Measurements from ENCODE around the gene ZFR. TPM values are rescaled to one million over a fixed set of nuclear protein-coding genes. Genes with fewer than 3 reads are reported as not detected.
A peak's percentile ranks its signal among the peaks of the same experiment; 100 is the strongest.

Gene ZFR
- total and polyA plus RNA-seq, 9 donors, result 54.0 to 85.9 (median 74.1) TPM

GRCh38 chr5:32450952-32451351 is 6.4 kb upstream of the ZFR start:
- Histone ChIP-seq H3K27ac (no peak overlapping the region), H3K4me1 (ENCODE audit: insufficient read depth) (no peaks in the 10 kb centered on the region), H3K9me3 (no peaks in the 10 kb centered on the region), H3K27me3 (no peaks in the 10 kb centered on the region), H3K36me3 (no peaks in the 10 kb centered on the region), H3K4me3 (no peak overlapping the region)
- no peak for DNase-seq
- intact Hi-C loops (cut with DNase I), result no loop called here
- WGBS, 3 donors, result 52 to 61% (median 52%) methylated on average over 1 of the region's 1 CpG
- no peak for TF ChIP-seq EP300 (IDR thresholded peaks at IDR 0.05)
- TF ChIP-seq POLR2A (IDR thresholded peaks at IDR 0.05), result no peak
- TF ChIP-seq CTCF (IDR thresholded peaks at IDR 0.05), result no peak

GRCh38 chr5:32449262-32449661 is 4.7 kb upstream of the ZFR start:
- intact Hi-C loops (cut with DNase I), result no loop called here
- DNase-seq, result no peak
- no peak overlapping the region for H3K27ac ChIP-seq
- 6 to 22% (median 7%) methylated on average over 2 of the region's 2 CpGs for WGBS, 3 donors
- no peaks in the 10 kb centered on the region for H3K36me3 ChIP-seq
- no peaks in the 10 kb centered on the region for H3K27me3 ChIP-seq
- TF ChIP-seq POLR2A (IDR thresholded peaks at IDR 0.05) (no peak), CTCF (IDR thresholded peaks at IDR 0.05) (no peak), EP300 (IDR thresholded peaks at IDR 0.05) (no peak)
- no peaks in the 10 kb centered on the region for H3K4me1 ChIP-seq (ENCODE audit: insufficient read depth)
- H3K9me3 ChIP-seq, result no peaks in the 10 kb centered on the region
- H3K4me3 ChIP-seq, result no peak overlapping the region

GRCh38 chr5:32446630-32447029 is 2.1 kb upstream of the ZFR start:
- no peaks in the 10 kb centered on the region for H3K27me3 ChIP-seq
- no peak for TF ChIP-seq EP300 (IDR thresholded peaks at IDR 0.05)
- no peak for TF ChIP-seq CTCF (IDR thresholded peaks at IDR 0.05)
- no peak for TF ChIP-seq POLR2A (IDR thresholded peaks at IDR 0.05)
- H3K4me1 ChIP-seq (ENCODE audit: insufficient read depth), result peaks cover 2% of the 10 kb centered on the region
- no peak overlapping the region for H3K27ac ChIP-seq
- no peak for DNase-seq
- intact Hi-C loops (cut with DNase I), result no loop called here
- H3K9me3 ChIP-seq, result no peaks in the 10 kb centered on the region
- H3K36me3 ChIP-seq, result no peaks in the 10 kb centered on the region
- 81 to 85% (median 84%) methylated on average over 5 of the region's 5 CpGs for WGBS, 3 donors
- H3K4me3 ChIP-seq, result no peak overlapping the region

GRCh38 chr5:32445831-32446614 is 1.5 kb upstream of the ZFR start:
- Histone ChIP-seq H3K4me1 (ENCODE audit: insufficient read depth) (peaks cover 2% of the 10 kb centered on the region), H3K27me3 (no peaks in the 10 kb centered on the region), H3K27ac (no peak overlapping the region), H3K36me3 (no peaks in the 10 kb centered on the region), H3K4me3 (no peak overlapping the region), H3K9me3 (no peaks in the 10 kb centered on the region)
- TF ChIP-seq EP300 (IDR thresholded peaks at IDR 0.05) (no peak), POLR2A (IDR thresholded peaks at IDR 0.05) (no peak), CTCF (IDR thresholded peaks at IDR 0.05) (no peak)
- 89 to 93% (median 90%) methylated on average over 23 of the region's 23 CpGs for WGBS, 3 donors
- intact Hi-C loops (cut with DNase I), result no loop called here
- peak in 1 of 5 donors; percentile 33 for DNase-seq

Measured in ovary (tissue), 9 donors.